Adipose tissue (tissue), 3 donors: ENCODE results near the gene IMMP1L. TPM values are rescaled to one million over a fixed set of nuclear protein-coding genes. Genes with fewer than 3 reads are reported as not detected.

Experiments
- H3K27ac ChIP-seq: one replicate; pipeline ENCODE4 v1.5.1; 2013; ENCODE audit warnings: low read depth, low read length
- WGBS, 3 donors: extraction: QIAGEN DNeasy Blood & Tissue Kit; methylation state at CpG; one replicate each; pipeline ENCODE4 v1.1.7; 2013; 5-methylcytosine and 5-hydroxymethylcytosine counted together
- polyA plus RNA-seq, 3 donors: library from polyadenylated mRNA; stranded (reverse); fragments of 200-250 nt; gene quantifications; one replicate each; pipeline ENCODE4 v1.2.3, GENCODE V29; 2013
- donor health status: healthy with polysubstance abuse.
- donor health status: Bipolar disorder and iron deficiency.
- donor health status: healthy.

Gene IMMP1L
- polyA plus RNA-seq, 3 donors: 9.6 to 35.9 (median 19.5) TPM

DNA sequence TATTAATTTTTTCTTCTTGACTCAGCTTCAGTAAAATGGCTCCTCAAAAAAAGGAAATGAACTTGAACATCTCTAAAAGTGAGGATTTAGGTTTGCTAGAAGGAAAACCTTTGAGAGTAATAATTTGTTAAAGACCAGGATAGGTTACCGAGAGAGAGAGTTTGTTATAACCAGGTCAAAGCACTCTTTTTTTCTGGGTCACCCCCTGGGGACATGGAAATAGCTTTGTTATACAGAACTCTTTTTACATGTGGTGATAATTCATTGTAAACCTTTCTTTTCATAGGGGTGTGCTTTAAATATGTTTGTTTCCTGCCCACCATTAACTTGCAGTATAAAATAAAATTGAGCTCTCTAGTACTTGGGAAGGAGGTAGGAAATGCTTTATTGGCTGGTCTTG is 92.1 kb downstream of the IMMP1L start:
- 91 to 95% (median 94%) methylated on average over 1 of the region's 1 CpG for WGBS, 3 donors
- no peak overlapping the region for H3K27ac ChIP-seq

DNA sequence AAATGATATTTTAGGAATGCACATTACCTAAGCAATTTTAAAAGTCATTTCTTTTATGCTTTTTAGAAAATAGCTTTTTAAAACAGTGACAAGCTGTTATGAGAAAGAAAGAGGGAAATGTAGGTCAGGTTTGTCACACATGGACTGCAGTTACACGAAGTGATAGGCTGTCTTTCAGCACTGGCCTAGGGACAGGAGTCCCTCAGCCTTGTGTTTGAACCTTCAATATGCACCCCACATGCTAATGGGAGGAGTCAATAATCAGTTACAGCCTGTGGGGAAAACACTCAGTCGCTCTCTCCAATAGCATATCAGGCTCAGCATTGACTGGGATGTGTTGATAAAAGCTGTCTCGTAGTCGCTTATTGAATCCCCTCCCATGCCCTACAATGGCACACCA is 94.0 kb downstream of the IMMP1L start:
- WGBS, 3 donors: 84 to 89% (median 89%) methylated on average over 4 of the region's 4 CpGs
- H3K27ac ChIP-seq: no peak overlapping the region

DNA sequence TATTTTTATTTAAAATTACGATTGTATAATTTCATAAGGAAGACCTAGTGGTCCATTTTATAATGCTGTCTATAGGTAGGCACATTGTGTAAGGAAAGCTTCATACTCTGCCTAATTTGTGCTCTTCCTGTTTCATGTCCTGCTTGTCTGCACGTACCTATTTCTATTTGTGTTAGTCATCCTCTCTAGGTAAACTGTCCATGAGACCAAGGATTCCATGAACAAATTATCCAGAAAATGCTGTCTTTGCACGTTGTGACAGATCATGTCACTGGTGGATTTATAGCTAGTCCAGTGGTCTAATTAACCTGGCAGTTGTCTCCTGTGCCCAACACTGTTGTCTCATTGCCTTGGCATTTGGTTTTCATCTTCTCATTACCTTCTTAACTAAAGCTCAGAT is 95.1 kb downstream of the IMMP1L start:
- 81 to 93% (median 85%) methylated on average over 3 of the region's 3 CpGs for WGBS, 3 donors

DNA sequence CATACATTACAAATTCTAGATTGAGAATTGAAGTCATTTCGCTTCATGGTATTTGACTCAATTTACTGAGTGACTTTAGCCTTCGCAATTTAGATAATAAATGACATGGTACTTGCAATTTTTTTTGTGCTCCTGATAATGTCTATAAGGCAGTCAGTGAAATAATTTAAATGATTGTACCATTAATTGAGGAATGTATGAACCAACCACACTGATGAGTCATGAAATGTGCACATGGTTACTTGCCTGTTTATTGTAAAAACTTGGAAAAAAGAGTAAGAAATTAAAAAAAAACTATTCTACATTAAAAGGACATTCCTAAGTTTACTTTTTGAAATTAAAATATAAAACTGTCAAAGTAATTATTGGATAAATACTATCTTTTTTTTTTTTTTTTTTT is 96.5 kb downstream of the IMMP1L start:
- H3K27ac ChIP-seq: no peak overlapping the region
- 97 to 99% (median 98%) methylated on average over 2 of the region's 2 CpGs for WGBS, 3 donors

More for the DNA sequence above, 95.1 kb downstream of the IMMP1L start:
- H3K27ac ChIP-seq: no peak overlapping the region

DNA sequence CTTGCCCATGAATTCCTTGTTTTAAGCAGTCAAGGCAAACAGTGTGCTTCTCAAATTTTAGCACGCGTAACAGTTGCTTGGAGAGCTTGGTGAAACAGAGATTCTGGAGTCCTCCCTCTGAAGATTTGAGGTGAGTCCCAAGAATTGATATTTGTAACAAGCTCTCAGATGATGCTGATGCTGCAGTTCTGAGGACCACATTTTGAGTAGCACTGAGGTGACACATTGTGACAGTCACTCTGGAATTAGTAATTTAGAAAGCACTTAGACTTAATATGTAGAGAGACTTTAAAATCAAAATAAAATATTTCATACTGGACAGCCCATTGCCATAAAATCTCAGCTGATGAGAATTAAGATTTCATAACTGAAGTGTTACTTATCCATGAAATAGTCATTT is 101.2 kb downstream of the IMMP1L start:
- 96 to 98% (median 97%) methylated on average over 2 of the region's 2 CpGs for WGBS, 3 donors
- no peak overlapping the region for H3K27ac ChIP-seq

DNA sequence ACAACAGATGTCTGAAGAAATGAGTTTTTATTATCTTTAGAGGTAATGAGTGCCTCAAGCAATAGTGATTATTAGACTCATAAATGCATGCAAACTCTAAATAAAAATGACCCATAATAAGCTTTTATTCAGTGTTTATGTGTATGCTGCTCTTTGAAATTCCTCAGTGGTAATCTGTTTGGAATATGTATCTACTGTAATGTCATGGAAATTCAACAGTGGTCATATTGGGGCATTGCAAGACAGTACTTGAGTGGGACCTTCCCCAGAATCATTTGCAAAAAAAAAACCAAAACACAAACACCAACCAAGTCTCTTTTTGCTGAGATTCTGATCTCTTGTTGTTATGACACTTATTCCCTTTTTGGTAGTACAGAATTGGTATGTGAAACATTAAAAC is 104.8 kb downstream of the IMMP1L start:
- H3K27ac ChIP-seq: no peak overlapping the region

DNA sequence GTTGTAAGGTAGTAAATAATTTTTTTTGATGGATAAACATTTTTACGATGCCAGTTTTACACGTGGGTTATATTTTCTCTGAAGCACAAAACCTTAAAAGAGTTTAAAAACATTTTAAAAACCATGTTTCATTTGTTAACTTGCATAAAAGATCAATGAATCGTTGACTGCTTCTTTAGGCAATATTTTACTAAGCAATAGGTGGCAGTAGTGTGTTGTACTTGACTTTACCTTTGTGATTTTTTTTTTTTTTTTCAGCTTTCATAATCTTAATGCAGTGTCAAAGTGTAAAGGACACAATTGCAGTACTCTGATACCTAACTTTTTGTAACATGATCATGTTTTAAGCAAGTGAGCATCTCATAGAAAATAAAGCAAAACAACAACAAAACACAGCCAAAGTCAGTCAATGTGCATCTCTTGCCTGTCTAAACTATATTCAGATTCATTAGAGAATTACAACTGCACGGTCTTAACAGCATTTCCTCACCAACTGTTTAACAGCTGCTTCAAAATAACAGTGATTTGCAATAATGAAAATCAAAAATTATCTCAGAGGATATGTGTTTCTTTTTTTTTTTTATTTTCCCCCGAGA is 112.1 kb downstream of the IMMP1L start:
- 46 to 59% (median 58%) methylated on average over 5 of the region's 5 CpGs for WGBS, 3 donors
- H3K27ac ChIP-seq: no peak overlapping the region

DNA sequence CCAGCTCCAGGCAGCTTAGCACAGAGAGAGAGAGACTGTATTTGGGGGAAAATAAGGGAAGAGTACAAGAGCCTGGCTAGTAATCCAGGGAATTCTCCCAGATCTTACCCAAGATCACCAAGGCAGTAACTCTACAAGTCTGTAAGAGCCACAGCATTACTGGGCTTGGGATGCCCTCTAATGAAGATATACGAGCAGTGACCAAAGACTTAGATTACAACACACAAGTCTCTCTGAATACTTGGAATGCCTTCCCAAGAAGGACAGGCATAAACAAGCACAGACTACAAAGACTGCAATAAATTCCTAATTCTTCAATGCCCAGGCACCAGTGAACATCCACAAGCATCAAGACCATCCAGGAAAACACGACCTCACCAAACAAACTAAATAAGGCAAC is 122.0 kb downstream of the IMMP1L start:
- no peak overlapping the region for H3K27ac ChIP-seq
- WGBS, 3 donors: 70 to 93% (median 86%) methylated on average over 2 of the region's 2 CpGs

DNA sequence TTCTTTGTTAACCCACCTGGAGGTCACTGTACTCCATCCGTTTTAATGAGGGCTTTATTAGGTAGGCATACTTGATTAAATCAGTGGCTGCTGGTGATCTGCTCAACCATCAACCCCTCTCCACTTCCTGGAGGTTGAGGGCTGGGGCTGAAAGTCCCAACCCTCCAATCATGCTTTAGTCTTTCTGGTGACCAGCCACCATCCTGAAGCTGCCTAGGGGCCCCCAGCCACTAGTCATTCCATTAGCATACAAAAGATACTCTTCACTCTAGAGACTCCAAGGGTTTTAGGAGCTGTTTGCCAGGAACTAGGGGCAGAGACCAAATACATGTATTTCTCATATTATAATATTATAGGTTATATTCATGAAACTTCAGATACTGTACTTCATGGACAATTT is 126.3 kb downstream of the IMMP1L start:
- H3K27ac ChIP-seq: no peak overlapping the region
- 76 to 83% (median 81%) methylated on average over 1 of the region's 1 CpG for WGBS, 3 donors

Other genes with a start within 250 kb of the IMMP1L start
- under 1 TPM in 2 of 3 donors, not detected in 1; 0.01 to 0.14 TPM for gene DCDC1, start 139.9 kb downstream of the IMMP1L start, polyA plus RNA-seq
- 1 to 10 TPM; 4.6 to 9.0 (median 7.3) TPM for gene DNAJC24, start 139.8 kb downstream of the IMMP1L start, polyA plus RNA-seq
- gene ELP4, start 145 bp upstream of the IMMP1L start, polyA plus RNA-seq: 1 to 10 TPM; 7.4 to 9.0 (median 8.4) TPM